NB4 (cell line): Measurements from ENCODE around the gene GATM.

ENCODE experiments used
- DNase-seq: peaks from one replicate; pipeline ENCODE4 v3.0.0; 2010; ENCODE audit warnings: low read depth
- H3K4me3 ChIP-seq: one replicate; pipeline ENCODE4 v1.5.1; 2011; ENCODE audit warnings: mild to moderate bottlenecking, low read depth, low read length, moderate library complexity
- CTCF ChIP-seq: IDR thresholded peaks from one replicate; pipeline ENCODE4 v1.5.1; 2012; ENCODE audit warnings: low read depth, low read length
- MAX ChIP-seq: IDR thresholded peaks from 2 replicates; pipeline ENCODE4 v1.6.1; 2011; ENCODE audit warnings: low read depth, low read length
- MYC ChIP-seq: IDR thresholded peaks from 2 replicates; pipeline ENCODE4 v1.6.1; 2011; ENCODE audit warnings: low read depth, low read length
- POLR2A ChIP-seq: IDR thresholded peaks from 2 replicates; pipeline ENCODE4 v1.6.1; 2011; ENCODE audit warnings: mild to moderate bottlenecking; ENCODE audit not compliant: insufficient read length; ENCODE audit errors: extremely low read depth

GATM gene

GRCh38 chr15:45401665-45402161, 23.4 kb upstream of the GATM start:
- H3K4me3 ChIP-seq, result peak overlapping the region; percentile 97
- TF ChIP-seq POLR2A (no peak), MYC (no peak), MAX (no peak), CTCF (no peak)
- no peak for DNase-seq

DNA sequence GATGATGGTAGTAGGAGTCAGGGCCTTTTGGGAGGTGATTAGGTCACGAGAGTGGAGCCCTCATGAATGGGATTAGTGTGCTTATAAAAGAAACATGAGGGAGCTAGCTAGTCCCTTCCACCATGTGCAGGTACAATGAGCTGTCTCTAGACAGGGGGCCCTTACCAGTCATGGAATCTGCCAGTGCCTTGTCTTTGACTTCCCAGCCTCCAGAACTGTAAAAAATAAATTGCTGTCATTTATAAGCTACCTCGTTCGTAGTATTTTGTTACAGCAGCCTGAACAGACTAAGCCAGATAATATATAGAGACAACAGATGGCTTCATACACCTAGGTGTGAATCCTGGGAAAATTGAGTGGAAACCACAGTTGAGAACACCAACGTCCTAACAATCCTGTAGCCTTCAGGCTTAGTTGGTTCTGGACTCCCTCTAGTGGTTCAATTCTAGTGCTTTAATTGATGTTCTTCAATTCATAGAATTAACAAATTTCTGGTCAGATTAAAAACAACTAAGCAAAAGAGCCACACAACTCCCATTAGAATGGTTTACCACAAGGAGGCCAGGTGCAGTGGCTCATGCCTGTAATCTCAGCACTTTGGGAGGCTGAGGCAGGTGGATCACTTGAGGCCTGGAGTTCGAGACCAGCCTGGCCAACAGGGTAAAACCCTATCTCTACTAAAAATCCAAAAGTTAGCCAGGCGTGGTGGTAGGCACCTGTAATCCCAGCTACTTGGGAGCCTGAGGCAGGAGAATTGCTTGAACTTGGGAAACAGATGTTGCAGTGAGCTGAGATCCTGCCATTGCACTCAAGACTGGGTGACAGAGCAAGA, 21.3 kb upstream of the GATM start:
- DNase-seq, result peak; percentile 55
- H3K4me3 ChIP-seq, result no peak overlapping the region
- TF ChIP-seq POLR2A (no peak), CTCF (peak; percentile 55), MYC (no peak), MAX (no peak)

GRCh38 chr15:45397116-45397665, 18.8 kb upstream of the GATM start:
- TF ChIP-seq MAX (no peak), MYC (no peak), CTCF (no peak), POLR2A (no peak)
- no peak for DNase-seq
- H3K4me3 ChIP-seq, result no peak overlapping the region

DNA sequence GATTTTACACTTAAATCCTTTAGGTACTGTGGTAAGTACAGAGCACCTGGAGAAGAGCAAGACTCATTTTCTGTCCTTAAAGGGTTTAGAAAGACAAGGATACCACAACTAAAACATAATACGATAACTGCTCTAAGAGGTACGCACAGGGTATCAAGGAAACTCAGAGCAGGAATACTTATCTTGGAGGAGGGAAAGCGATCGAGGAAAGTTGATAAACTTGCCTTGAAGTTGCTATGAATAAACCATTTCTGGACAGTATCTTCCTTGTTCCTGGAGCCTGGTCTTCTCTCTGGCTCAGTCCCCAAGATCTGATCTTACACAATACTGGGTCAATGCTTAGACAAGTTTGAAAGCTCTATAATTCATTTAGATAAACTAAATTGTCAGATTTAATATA, 17.6 kb upstream of the GATM start:
- no peak for DNase-seq
- no peak overlapping the region for H3K4me3 ChIP-seq
- TF ChIP-seq POLR2A (no peak), MYC (no peak), CTCF (no peak), MAX (no peak)

DNA sequence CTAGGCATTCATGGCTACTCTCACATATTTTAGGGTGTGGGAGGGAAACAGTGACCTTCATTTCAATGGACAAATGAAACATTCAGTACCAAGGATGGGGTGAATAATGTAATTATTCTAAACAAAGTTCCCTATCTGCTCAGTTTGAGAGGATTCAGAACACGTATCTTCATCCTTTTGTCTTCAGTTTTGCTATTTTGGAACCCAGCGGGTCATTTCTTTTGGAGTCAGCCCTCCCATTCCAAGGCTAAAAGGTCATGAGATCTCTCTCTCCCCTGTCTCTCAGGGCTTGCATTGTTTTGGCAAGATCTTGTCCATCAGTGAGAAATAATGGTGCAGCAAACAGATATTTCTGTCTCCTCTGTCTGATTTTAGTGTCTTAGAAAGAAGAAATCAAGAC, 16.3 kb upstream of the GATM start:
- H3K4me3 ChIP-seq, result no peak overlapping the region
- no peak for DNase-seq
- no peak for TF ChIP-seq MYC
- TF ChIP-seq POLR2A, result no peak
- TF ChIP-seq MAX, result no peak
- TF ChIP-seq CTCF, result no peak
